H1 (cell line): ENCODE data around the gene NABP1. TPM values are rescaled to one million over a fixed set of nuclear protein-coding genes. Genes with fewer than 3 reads are reported as not detected.

ENCODE experiments used
- CTCF ChIA-PET: fragments of 300-600 bp; sonication (Branson Sonifier 250); formaldehyde crosslinking; loops from one replicate; lab custom pipeline; 2021; ENCODE audit not compliant: partially characterized antibody; lab: Charles Lee
- POLR2A ChIA-PET: fragments of 300-600 bp; sonication (Branson Sonifier 250); formaldehyde crosslinking; loops from one replicate; lab custom pipeline; 2021; ENCODE audit warnings: inconsistent platforms; ENCODE audit not compliant: partially characterized antibody; lab: Charles Lee
- DNase-seq, 2 experiments: peaks; one replicate each; pipeline versions ENCODE4 v3.0.0 to v3.0.0-alpha.2; 2010 to 2022; ENCODE audit warnings: low spot score in 2 of 2, low read depth in 1 of 2, mixed read lengths in 1 of 2
- FAIRE-seq: peaks from 2 replicates; lab custom pipeline; 2011; peaks lifted over from hg19 to GRCh38; lab: Jason Lieb, UNC
- H2AFZ ChIP-seq: 2 replicates; pipeline ENCODE4 v1.8.1; 2012; ENCODE audit warnings: low read length, inconsistent platforms
- H2AK5ac ChIP-seq: 2 replicates; pipeline ENCODE4 v1.6.1; 2013; ENCODE audit warnings: low read depth, low read length
- H2BK120ac ChIP-seq: replicated peaks from 2 replicates; pipeline ENCODE3; 2013; ENCODE audit warnings: low read depth, low read length, inconsistent platforms
- H2BK12ac ChIP-seq: 2 replicates; pipeline ENCODE4 v1.6.1; 2013; ENCODE audit warnings: low read depth, low read length
- H2BK15ac ChIP-seq: 2 replicates; pipeline ENCODE4 v1.6.1; 2013; ENCODE audit warnings: low read length
- H2BK20ac ChIP-seq: 2 replicates; pipeline ENCODE4 v1.6.1; 2013; ENCODE audit warnings: low read length
- H2BK5ac ChIP-seq: 2 replicates; pipeline ENCODE4 v1.6.1; 2013; ENCODE audit warnings: low read depth, low read length
- H3K14ac ChIP-seq: 2 replicates; pipeline ENCODE4 v1.6.1; 2013; ENCODE audit warnings: inconsistent platforms; ENCODE audit not compliant: insufficient read length
- H3K18ac ChIP-seq: 2 replicates; pipeline ENCODE4 v1.6.1; 2013; ENCODE audit warnings: low read length; ENCODE audit errors: extremely low read depth
- H3K23ac ChIP-seq: 2 replicates; pipeline ENCODE4 v1.6.1; 2013; ENCODE audit warnings: inconsistent platforms; ENCODE audit not compliant: insufficient read length
- H3K23me2 ChIP-seq: 2 replicates; pipeline ENCODE4 v1.6.1; 2013; ENCODE audit warnings: low read depth, low read length
- H3K27ac ChIP-seq: 2 replicates; pipeline ENCODE4 v1.6.1; 2011; ENCODE audit warnings: low read depth, low read length, inconsistent platforms
- H3K27me3 ChIP-seq, 4 experiments: replicated peaks in 1 of 4; 1 replicate in 1 of 4; 2 replicates in 3 of 4; pipeline versions ENCODE4 v1.6.1 to v1.8.1; 2011 to 2013; ENCODE audit warnings: low read length in 3 of 4, mild to moderate bottlenecking in 3 of 4, inconsistent platforms in 2 of 4, mixed read lengths in 2 of 4, moderate library complexity in 1 of 4; ENCODE audit not compliant: control insufficient read depth in 3 of 4, insufficient read depth in 3 of 4; ENCODE audit errors: extremely low read depth in 1 of 4
- H3K36me3 ChIP-seq, 4 experiments: 2 replicates each; pipeline versions ENCODE4 v1.6.1 to v1.8.1; 2011 to 2013; ENCODE audit warnings: mild to moderate bottlenecking in 4 of 4, low read length in 3 of 4, moderate library complexity in 2 of 4, control low read depth in 1 of 4, inconsistent platforms in 1 of 4; ENCODE audit not compliant: insufficient read depth in 4 of 4, control insufficient read depth in 2 of 4
- H3K4ac ChIP-seq: replicated peaks from 2 replicates; pipeline ENCODE3; 2013; ENCODE audit warnings: low read length, low read depth, mixed read lengths, inconsistent platforms; ENCODE audit not compliant: insufficient read length
- H3K4me1 ChIP-seq, 4 experiments: replicated peaks in 1 of 4; 1 replicate in 1 of 4; 2 replicates in 3 of 4; pipeline versions ENCODE4 v1.6.1 to v1.8.1; 2011 to 2013; ENCODE audit warnings: low read length in 3 of 4, inconsistent platforms in 2 of 4, mixed read lengths in 1 of 4; ENCODE audit not compliant: insufficient read depth in 4 of 4, control insufficient read depth in 3 of 4
- H3K4me2 ChIP-seq, 2 experiments: 2 replicates each; pipeline versions ENCODE4 v1.6.1 to v1.8.1; 2011 to 2013; ENCODE audit warnings: low read depth in 2 of 2, low read length in 2 of 2, control low read depth in 1 of 2, inconsistent platforms in 1 of 2, mild to moderate bottlenecking in 1 of 2; ENCODE audit not compliant: insufficient read depth in 1 of 2
- H3K4me3 ChIP-seq, 4 experiments: fragments of 200-600, 300-600 bp in 1 of 4; sonication (generic), shearing (Covaris generic), sonication (Bioruptor Twin) in 1 of 4; 2 replicates each; pipeline versions ENCODE4 v1.5.1 to v1.8.1; 2011 to 2016; ENCODE audit warnings: low read length in 4 of 4, low read depth in 3 of 4, control low read depth in 2 of 4, inconsistent platforms in 2 of 4, mild to moderate bottlenecking in 2 of 4, mixed read lengths in 1 of 4, moderate library complexity in 1 of 4; ENCODE audit not compliant: insufficient read depth in 2 of 4; ENCODE audit errors: extremely low read depth in 1 of 4
- H3K56ac ChIP-seq: replicated peaks from 2 replicates; pipeline ENCODE3; 2013; ENCODE audit warnings: low read depth, mild to moderate bottlenecking, mixed read lengths, low read length, inconsistent platforms; ENCODE audit not compliant: insufficient read length
- H3K79me1 ChIP-seq: 2 replicates; pipeline ENCODE4 v1.6.1; 2013; ENCODE audit warnings: low read depth, low read length, control low read depth
- H3K79me2 ChIP-seq, 2 experiments: 2 replicates each; pipeline versions ENCODE4 v1.6.1 to v1.8.1; 2012 to 2013; ENCODE audit warnings: low read length in 2 of 2, mild to moderate bottlenecking in 2 of 2, inconsistent platforms in 1 of 2; ENCODE audit not compliant: insufficient read depth in 2 of 2, control insufficient read depth in 1 of 2
- H3K9ac ChIP-seq, 4 experiments: replicated peaks in 1 of 4; 1 replicate in 1 of 4; 2 replicates in 3 of 4; pipeline versions ENCODE4 v1.6.1 to v1.8.1; 2011 to 2013; ENCODE audit warnings: low read depth in 3 of 4, low read length in 3 of 4, control low read depth in 2 of 4, mild to moderate bottlenecking in 2 of 4, moderate library complexity in 2 of 4, inconsistent platforms in 1 of 4; ENCODE audit errors: extremely low read depth in 1 of 4
- H3K9me3 ChIP-seq, 2 experiments: 2 replicates each; pipeline versions ENCODE4 v1.6.1 to v1.8.1; 2012 to 2013; ENCODE audit warnings: mild to moderate bottlenecking in 2 of 2, moderate library complexity in 2 of 2, control low read depth in 1 of 2, inconsistent platforms in 1 of 2, low read depth in 1 of 2, low read length in 1 of 2, mixed read lengths in 1 of 2; ENCODE audit not compliant: insufficient read depth in 2 of 2
- H4K20me1 ChIP-seq, 2 experiments: replicated peaks in 1 of 2; 2 replicates each; pipeline versions ENCODE3 to v1.8.1; 2011 to 2013; ENCODE audit warnings: inconsistent platforms in 2 of 2, low read length in 2 of 2, mild to moderate bottlenecking in 1 of 2; ENCODE audit not compliant: insufficient read depth in 2 of 2, control insufficient read depth in 1 of 2
- H4K5ac ChIP-seq: 2 replicates; pipeline ENCODE4 v1.6.1; 2013; ENCODE audit warnings: low read length, low read depth, mixed read lengths, inconsistent platforms; ENCODE audit not compliant: insufficient read length
- H4K8ac ChIP-seq: 2 replicates; pipeline ENCODE4 v1.8.0; 2013; ENCODE audit warnings: mild to moderate bottlenecking, moderate library complexity, low read length, inconsistent platforms; ENCODE audit not compliant: insufficient read depth; ENCODE audit errors: extremely low read depth
- H4K91ac ChIP-seq: replicated peaks from 2 replicates; pipeline ENCODE3; 2013; ENCODE audit warnings: low read length, mixed read lengths, inconsistent platforms; ENCODE audit not compliant: insufficient read length
- BRCA1 ChIP-seq: IDR thresholded peaks from 2 replicates; pipeline ENCODE4 v1.6.1; 2012; ENCODE audit warnings: low read depth, low read length, improper control_type of control experiment
- CEBPB ChIP-seq: IDR thresholded peaks from 2 replicates; pipeline ENCODE4 v1.6.1; 2012; ENCODE audit warnings: low read depth, low read length
- KDM1A ChIP-seq: fragments of 200-600, 300-600 bp; sonication (generic); IDR thresholded peaks from 2 replicates; pipeline ENCODE4 v1.7.1; 2016; ENCODE audit warnings: mild to moderate bottlenecking, low read length, borderline replicate concordance
- RXRA ChIP-seq: IDR thresholded peaks from 2 replicates; pipeline ENCODE4 v1.6.1; 2011; ENCODE audit warnings: low read depth, mild to moderate bottlenecking, low read length, moderate library complexity; ENCODE audit not compliant: insufficient read depth
- TAF1 ChIP-seq: IDR thresholded peaks from 2 replicates; pipeline ENCODE4 v1.6.1; 2011; ENCODE audit warnings: mild to moderate bottlenecking, low read depth, low read length
- WGBS, 2 experiments: shearing (Covaris generic) in 1 of 2; methylation state at CpG; one replicate each; pipeline versions ENCODE4 v1.1.6 to v1.1.7; 2013 to 2015; ENCODE audit warnings: low lambda C conversion rate in 2 of 2, mixed read lengths in 2 of 2, inconsistent platforms in 1 of 2, low coverage in 1 of 2, missing lambda C conversion rate in 1 of 2; ENCODE audit not compliant: insufficient replicate concordance in 2 of 2, insufficient coverage in 1 of 2, insufficient read length in 1 of 2; ENCODE audit errors: extremely low coverage in 1 of 2, missing lambda C conversion rate in 1 of 2; 5-methylcytosine and 5-hydroxymethylcytosine counted together
- polyA plus RNA-seq, 7 experiments: library from polyadenylated mRNA; depleted of rRNA in 3 of 7; stranded (reverse) in 5 of 7; unstranded in 2 of 7; fragments of >200 nt in 5 of 7; fragments of 200-250 nt in 2 of 7; gene quantifications; 1 replicate in 5 of 7; 2 replicates in 1 of 7; 4 replicates in 1 of 7; pipeline versions ENCODE4 v1.2.1 to v1.2.3, GENCODE V29; 2011 to 2013; ENCODE audit warnings: missing spikeins in 2 of 7, mixed read lengths in 2 of 7
- total RNA-seq: library from RNA; stranded (reverse); fragmentation: NEBNext Ultra II Directional; extraction: Animal tissue kit (Norgen Biotek cat#: 25700); gene quantifications from 2 replicates; pipeline ENCODE4 v1.2.1, GENCODE V29; 2021

NABP1 gene
- total and polyA plus RNA-seq, 2 of the 8 experiments (the other 6 are each of a cell fraction or from before 2014, with no cell fraction given), result 0.63 to 4.8 TPM

DNA sequence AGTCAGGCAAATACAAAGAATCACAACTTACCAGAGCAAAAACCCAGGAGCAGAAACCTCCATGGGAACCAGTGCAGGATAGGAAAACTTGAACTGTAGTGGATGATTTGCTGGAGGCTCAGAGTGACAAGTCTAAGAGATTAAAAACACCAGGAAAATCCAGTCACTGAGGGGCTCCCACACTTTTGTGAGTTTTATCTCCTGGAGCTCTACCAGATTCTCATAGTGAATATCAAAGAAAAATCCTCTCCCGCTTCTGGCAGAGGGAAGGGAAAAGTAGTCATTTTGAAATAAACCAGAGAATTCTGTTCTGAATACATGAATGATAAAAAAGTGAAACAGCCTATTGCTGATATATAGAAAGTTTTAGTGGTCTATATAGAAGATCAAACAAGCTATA lies 23.1 kb downstream of the NABP1 start:
- H4K8ac ChIP-seq, result no peak overlapping the region
- no peak overlapping the region for H2BK20ac ChIP-seq
- DNase-seq, result no peak
- H3K23ac ChIP-seq, result no peak overlapping the region
- H2AK5ac ChIP-seq, result no peak overlapping the region
- FAIRE-seq, result no peak
- no peaks in the 10 kb centered on the region for H4K20me1 ChIP-seq
- H3K27me3 ChIP-seq, result no peaks in the 10 kb centered on the region
- no peak overlapping the region for H3K9ac ChIP-seq
- H3K4me3 ChIP-seq, result no peak overlapping the region
- H3K9me3 ChIP-seq, result peaks cover 0 to 2% of the 10 kb centered on the region in 2 experiments; a peak in 1 of 4 replicates
- no peaks in the 10 kb centered on the region for H3K79me1 ChIP-seq
- no peak overlapping the region for H2AFZ ChIP-seq
- H2BK12ac ChIP-seq, result no peak overlapping the region
- H4K5ac ChIP-seq, result no peak overlapping the region
- no peak overlapping the region for H2BK120ac ChIP-seq
- no peaks in the 10 kb centered on the region for H3K79me2 ChIP-seq
- no peak overlapping the region for H3K14ac ChIP-seq
- ChIA-PET CTCF (interaction anchor here (0.7 to 2.1 kb wide), 4 partner anchors 10 to 147 kb away, joined by 3 to 11 read pairs (median 4); no protein-coding TSS in a partner anchor), POLR2A (interaction anchor here (0.9 kb wide), 1 partner anchor 10 kb away, joined by 3 read pairs; no protein-coding TSS in a partner anchor)
- no peak overlapping the region for H3K56ac ChIP-seq
- no peak overlapping the region for H3K4ac ChIP-seq
- H3K4me2 ChIP-seq, result no peak overlapping the region
- H2BK15ac ChIP-seq, result no peak overlapping the region
- no peak overlapping the region for H4K91ac ChIP-seq
- no peak overlapping the region for H3K18ac ChIP-seq
- H2BK5ac ChIP-seq, result no peak overlapping the region
- H3K23me2 ChIP-seq, result no peaks in the 10 kb centered on the region
- no peak overlapping the region for H3K27ac ChIP-seq
- no peaks in the 10 kb centered on the region for H3K36me3 ChIP-seq
- 91% methylated on average over 1 of the region's 1 CpG; no CpG with 5 or more reads in 1 of the 2 experiments for WGBS, 2 experiments
- H3K4me1 ChIP-seq, result no peaks in the 10 kb centered on the region
- TF ChIP-seq TAF1 (no peak), CEBPB (no peak), KDM1A (no peak), RXRA (no peak), BRCA1 (no peak)
